GM18870 (cell line): ENCODE measurements around the gene CARD11.
A peak's percentile ranks its signal among the peaks of the same experiment; 100 is the strongest.

Source experiments
- ATAC-seq: cut with Tn5 transposase; IDR thresholded peaks from one replicate; pipeline ENCODE4 v1.9.1; 2021; ENCODE audit warnings: moderate library complexity; ENCODE audit not compliant: unreplicated experiment

The CARD11 gene

GRCh38 chr7:2984091-2984490, 59.6 kb downstream of the CARD11 start:
- ATAC-seq = no peak

GRCh38 chr7:2983586-2983985, 60.1 kb downstream of the CARD11 start:
- ATAC-seq = no peak

GRCh38 chr7:2982831-2983230, 60.8 kb downstream of the CARD11 start:
- no peak for ATAC-seq

- ATAC-seq = no peak
These were observed 61.3 kb downstream of the CARD11 start for GRCh38 chr7:2982401-2982800.

- ATAC-seq = no peak
These were observed 62.6 kb downstream of the CARD11 start for GRCh38 chr7:2981103-2981480.

- ATAC-seq = no peak
These were observed 63.1 kb downstream of the CARD11 start for GRCh38 chr7:2980401-2981102.

- ATAC-seq = no peak
These were observed 63.7 kb downstream of the CARD11 start for GRCh38 chr7:2979951-2980350.

GRCh38 chr7:2979201-2979631, 64.5 kb downstream of the CARD11 start:
- ATAC-seq = no peak

GRCh38 chr7:2978408-2978807, 65.3 kb downstream of the CARD11 start:
- peak; percentile 78 for ATAC-seq

GRCh38 chr7:2975821-2976371, 67.8 kb downstream of the CARD11 start:
- no peak for ATAC-seq

GRCh38 chr7:2974093-2974819, 69.4 kb downstream of the CARD11 start:
- no peak for ATAC-seq

- ATAC-seq = no peak
These were observed 70.9 kb downstream of the CARD11 start for GRCh38 chr7:2972835-2973161.

- ATAC-seq = peak; percentile 63
These were observed 71.5 kb downstream of the CARD11 start for GRCh38 chr7:2971914-2972834.

GRCh38 chr7:2970861-2971260, 72.8 kb downstream of the CARD11 start:
- no peak for ATAC-seq

GRCh38 chr7:2970307-2970664, 73.4 kb downstream of the CARD11 start:
- ATAC-seq = no peak

- no peak for ATAC-seq
These were observed 74.0 kb downstream of the CARD11 start for GRCh38 chr7:2969398-2970306.

GRCh38 chr7:2968616-2969397, 74.9 kb downstream of the CARD11 start:
- ATAC-seq = no peak

GRCh38 chr7:2968176-2968575, 75.5 kb downstream of the CARD11 start:
- ATAC-seq = no peak

GRCh38 chr7:2967705-2968104, 76.0 kb downstream of the CARD11 start:
- no peak for ATAC-seq

- no peak for ATAC-seq
These were observed 76.4 kb downstream of the CARD11 start for GRCh38 chr7:2967253-2967652.
